ENCODE results near the gene FAAH.

DNA sequence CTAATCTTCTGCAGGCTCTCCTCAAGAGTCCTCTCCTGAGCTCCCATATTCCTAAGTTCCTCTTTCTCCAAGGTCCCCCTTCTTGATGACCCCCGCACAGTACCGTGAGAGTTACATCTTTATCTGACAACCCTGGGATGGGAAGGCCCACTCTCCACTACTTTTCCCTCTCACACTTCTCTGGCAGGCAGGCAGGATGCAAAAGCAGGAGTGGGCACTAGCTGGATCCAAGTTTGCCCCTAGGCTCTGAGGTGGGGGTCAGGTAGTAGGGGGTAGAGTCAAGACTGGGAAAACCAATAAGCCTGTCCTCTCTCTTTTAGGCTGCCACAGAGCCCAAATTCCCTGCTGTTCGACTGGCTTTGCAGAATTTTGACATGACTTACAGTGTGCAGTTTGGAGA, 49.6 kb upstream of the FAAH start:
- no peak for TF ChIP-seq CTCF (conservative IDR thresholded peaks at IDR 0.05; ENCODE audit: low read depth, low read length)
- TF ChIP-seq EZH2 (IDR thresholded peaks at IDR 0.05; ENCODE audit: low read length, unreplicated experiment) = no peak
